HG03469 (cell line): Measurements from ENCODE around the gene PTPRD.

ENCODE experiments used
- ATAC-seq: cut with Tn5 transposase; IDR thresholded peaks from one replicate; pipeline ENCODE4 v1.9.1; 2021; ENCODE audit warnings: mild to moderate bottlenecking, moderate library complexity, moderate number of reproducible peaks; ENCODE audit not compliant: unreplicated experiment

The PTPRD gene

DNA sequence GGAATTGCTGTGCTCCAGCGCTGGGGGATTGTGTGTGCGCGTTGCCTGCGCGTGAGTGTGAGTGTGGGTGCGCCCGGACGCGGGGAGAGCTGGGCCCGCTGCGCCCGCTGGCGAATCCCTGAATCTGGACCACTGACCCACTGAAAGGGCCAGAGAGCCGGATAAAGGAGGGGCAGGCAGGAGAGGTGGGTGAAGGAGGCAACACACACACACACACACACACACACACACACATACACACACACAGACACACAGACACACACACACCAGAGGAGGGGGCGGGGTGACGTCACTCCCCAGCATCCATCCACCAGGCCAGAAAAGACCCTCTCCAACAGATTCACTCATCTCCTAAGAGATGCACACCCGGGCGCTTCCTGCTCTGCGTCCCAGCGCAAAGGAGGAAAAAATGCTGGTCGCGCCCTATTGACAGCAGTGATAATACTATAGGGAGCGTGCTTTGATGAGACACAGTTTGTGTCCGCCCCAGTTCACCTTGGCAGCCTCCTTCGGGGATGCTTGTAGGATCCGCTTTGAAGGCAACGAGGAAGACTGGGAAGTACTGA, 1754.1 kb downstream of the PTPRD start:
- no peak for ATAC-seq

DNA sequence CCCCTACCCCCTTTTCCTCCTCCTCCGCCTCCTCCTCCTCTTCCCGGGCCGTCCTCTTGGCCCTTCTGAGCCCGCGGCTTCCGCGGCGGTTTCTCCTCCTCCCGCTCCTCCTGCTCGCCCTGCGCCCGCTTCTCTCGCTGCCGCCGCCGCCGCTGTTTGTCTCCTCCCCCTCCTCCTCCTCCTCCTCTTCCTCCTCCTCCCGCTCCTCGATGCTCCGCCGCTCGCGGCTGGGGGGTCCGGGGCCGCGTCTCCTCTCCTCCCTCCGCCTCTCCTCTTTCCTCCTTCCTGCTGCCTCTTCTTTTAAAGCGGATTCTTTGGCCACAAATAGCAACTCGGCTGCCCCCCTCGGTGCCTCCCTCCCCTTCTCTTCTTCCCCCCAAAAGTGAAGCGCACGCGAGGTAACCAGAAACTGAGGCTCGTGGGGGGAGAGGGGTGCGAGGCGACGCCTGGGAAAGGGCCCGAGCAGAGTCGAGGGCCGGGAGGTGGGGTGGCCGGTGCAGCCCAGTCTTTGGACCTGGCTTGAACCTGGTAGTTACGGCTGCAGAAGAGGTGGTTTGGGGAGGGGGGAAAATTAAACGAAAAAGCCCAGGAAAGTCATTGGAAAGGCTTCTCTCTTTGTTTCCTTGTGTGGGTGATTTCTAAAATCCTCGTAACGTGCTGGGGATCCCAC, 1754.7 kb downstream of the PTPRD start:
- ATAC-seq = no peak

DNA sequence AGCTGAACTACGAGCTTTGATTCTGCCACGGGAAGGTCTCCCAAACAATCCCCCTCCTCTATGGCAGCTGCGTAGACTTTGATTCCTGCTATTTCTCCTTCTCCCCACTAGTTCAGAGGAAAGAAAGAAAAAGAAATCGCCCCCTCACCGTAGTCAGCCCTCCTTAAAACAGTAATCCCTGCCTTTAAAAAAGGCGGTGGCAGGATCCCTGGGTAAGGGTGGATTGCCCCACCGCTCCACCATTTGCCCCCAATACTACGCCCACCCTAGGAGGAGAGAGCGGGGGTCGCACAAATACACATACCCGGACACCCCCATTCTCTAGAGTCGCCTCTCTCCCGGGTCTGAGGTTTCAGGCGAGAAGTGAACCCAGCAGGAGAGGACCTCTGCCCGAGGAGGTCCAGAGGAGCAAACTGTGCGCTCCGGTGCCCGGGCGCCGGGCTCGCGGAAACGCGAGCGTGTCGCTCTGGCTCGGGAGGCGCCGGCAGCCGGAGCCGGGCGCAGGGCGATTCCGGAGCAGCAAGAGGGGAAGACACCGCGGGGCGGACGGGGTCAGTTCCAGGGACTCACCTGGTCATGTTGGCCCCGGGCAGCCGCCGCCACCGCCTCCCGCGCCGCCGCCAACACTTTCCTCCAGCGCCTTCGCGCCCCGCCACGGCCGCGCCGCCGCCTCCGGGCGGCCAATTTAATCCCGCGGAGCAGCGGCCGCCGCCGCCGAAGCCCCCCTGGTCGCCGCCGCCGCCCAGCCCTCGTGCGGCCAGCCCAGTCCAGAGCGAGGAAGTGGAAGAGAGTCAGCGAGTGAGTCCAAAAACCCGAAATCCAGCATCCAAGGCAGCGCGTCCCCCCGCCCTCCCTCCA, 1755.5 kb downstream of the PTPRD start:
- no peak for ATAC-seq

DNA sequence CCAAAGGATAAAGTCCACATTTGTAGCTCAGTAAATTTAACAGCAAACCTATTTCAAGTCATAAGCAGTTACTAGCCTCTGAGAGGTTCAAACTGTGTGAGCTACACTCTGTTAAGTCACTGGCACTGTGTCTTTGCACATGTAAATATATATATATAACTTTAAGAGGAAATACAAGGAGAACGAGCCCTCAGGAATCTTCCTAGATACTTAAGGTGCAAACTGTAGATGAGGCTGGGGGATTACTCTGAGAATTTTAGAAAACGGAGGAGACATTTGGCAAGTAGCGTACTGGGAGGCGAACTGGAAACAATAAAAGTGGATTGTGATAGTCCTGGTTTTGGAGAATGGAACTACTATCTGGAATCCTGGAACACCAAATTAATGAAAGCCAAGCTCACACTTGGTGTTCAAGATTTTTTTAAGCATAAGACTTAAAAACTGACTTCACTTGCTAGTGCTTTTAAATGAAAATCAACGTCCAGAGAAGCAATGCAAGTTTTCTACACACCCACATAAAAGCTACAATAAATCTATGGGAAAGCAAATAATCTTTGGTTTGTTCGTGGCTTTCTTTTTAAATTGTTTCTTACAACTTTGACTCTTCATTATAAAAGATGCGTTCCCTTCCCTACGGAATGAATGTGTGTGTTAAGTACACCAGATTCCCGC, 1756.3 kb downstream of the PTPRD start:
- no peak for ATAC-seq

DNA sequence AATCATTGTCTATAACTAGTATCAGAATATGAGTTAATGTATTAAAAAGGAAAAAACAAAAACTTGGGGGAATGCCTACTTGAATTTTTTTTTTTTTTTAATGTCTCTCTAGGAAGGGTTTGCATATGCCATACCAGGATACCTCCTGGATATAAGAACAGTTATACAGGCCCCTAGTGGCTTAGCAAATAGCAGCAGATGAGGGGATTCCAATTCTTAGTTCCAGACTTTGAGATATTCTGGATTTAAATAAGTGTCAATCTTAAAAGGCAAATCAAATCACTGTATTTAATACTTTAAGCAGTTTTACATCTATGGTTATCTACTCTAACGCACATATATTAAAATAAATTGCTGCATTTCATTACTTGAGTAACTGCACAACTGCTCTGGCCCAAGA, 1757.8 kb downstream of the PTPRD start:
- no peak for ATAC-seq

DNA sequence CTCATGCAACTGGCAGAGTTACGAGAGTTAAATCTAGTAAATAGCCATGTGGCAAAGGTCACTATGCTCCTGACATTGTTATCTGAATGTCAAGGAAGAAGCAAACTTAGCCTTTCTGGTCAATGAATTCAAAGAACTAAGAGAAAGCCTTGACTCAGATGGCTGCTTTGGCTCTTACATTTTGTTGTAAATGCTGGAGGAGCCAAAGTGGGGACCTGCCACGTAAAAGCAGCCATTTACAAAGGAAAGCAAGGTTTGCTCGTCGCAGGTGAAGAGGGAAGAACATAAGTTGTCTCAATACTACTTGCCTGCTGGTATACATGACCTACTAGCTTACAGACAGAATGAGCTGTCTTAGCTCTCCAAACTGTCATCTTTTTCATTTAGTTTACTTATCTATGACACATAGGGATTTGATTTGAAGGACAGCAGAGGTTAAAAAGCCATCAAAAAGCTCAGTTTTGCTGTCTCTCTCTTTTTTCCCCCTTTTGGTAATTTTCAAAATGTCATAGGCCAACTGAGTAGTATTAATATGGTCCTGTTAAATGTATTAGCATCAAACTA, 1760.4 kb downstream of the PTPRD start:
- ATAC-seq = no peak

DNA sequence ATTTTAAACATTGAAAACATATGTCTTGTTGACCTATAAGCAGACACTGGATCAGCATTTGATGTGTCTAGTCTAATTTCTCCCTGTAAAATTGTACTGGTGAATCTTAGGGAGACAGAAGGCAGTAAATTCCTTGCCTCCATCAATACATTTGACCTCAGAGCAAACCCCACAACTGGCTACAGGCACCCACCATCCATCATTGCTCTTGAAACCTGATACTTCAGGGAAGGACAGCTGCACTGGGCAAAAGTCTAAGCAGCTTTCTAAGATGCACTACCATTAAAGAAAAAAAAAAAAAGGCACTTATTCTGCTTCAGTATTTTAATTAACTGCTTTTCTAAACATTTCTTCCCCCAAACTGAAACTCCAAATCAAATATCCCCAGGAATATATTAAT, 1761.9 kb downstream of the PTPRD start:
- no peak for ATAC-seq

DNA sequence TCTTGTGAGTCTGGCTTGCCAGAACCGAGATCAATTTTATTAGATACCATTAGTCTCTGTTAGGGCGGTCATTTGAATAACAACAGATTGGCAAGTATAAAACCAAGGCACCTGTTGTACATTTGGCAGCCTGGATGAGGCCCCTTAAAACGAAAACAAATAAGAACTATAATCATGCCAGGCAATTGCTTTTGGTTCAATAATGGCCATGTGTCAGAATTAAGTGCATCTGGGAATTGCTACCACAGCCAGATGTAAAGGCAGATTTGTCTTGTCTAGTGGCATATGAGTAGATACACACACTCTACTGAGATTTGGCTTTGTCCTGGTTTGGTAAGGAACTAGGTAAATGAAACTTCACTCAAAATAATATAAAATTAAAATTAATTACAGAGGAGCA, 1767.0 kb downstream of the PTPRD start:
- ATAC-seq = no peak

DNA sequence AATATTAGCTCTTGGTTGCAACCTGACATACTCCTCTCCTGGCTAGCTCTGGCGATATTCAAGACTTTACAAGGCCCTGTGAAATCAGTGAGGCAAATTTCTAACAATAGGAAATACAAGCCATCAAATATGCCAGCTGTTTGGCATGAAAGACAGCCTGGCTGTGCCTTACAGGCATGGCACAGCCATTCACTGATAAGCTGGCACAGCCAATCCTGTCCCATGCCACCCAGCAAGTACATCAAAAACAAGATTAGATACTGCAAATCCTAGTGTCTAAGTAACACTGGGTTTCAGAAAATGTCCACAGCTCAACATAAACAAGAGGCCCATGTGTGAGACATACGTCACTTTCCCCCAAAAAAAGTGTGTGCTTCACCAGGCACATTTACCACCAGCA, 1767.4 kb downstream of the PTPRD start:
- no peak for ATAC-seq

DNA sequence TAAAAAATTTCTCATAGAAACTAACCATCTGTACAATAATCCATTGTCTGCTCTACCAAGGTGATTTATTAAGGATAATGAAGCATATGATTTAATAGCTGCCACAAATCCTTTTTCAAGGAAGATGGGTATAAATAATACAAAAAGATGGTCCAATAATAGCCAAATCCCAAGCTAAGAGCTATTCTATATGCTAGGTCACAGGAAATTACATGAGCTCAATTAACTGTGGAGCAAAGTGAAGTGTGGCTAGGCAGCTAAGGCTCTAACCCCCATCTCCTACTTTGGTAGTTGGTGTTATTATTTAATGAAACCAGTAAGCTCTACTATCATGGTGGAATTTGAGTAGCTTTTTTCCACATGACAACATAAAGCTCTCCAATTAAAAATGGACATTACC, 1768.3 kb downstream of the PTPRD start:
- ATAC-seq = no peak

DNA sequence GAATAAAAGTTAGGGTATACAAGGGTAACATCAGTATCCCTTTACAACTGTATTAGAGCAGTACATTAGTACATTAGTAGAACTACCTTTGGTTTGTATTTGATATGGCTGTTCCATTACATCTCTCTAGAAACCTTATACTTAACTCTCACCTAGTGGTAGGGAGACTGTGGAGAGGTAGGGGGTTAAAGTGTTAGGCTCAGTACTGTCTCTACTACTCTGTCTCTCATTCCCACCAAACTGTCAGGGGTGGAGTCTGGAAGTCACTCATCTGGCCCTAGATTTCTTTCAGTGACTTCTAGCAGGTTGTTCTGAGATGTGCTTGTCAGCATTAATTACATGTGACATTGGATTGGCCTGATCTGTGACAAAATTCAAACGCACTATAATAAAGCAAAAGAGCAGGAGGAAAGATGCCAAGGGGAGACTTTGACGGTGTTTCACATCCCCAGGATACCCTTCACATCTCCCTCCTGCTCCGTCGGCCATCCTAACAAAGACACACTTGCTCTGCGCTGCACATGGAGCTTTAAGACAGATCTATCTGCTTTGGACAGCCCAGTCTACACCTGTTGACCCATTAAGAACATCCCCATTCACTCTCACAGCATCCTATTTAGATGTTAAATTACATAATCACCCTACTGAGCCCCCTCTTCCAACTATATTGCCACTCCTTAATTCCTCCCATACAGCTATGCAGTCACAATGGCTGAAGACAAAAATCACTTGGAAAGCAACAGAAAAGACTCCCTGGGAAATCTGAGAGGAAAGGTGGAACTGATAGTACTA, 1770.2 kb downstream of the PTPRD start:
- no peak for ATAC-seq

DNA sequence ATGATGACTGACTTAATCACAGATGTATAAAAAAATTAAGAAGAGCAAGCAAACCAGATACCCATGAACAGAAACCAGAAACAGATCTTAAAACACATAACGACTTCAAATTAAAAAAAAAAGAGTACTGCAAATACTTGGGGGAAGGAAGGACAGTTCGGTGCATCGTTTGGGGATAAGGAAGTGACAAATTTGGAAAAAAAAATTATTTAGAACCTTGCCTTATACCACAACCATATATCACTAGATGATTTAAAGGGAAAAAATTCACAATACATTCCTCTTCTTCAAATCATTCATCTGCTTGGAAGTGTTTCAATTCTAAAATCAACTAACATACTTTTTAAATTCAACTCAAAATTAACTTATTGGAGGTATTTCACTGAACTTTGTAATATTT, 1774.7 kb downstream of the PTPRD start:
- no peak for ATAC-seq

DNA sequence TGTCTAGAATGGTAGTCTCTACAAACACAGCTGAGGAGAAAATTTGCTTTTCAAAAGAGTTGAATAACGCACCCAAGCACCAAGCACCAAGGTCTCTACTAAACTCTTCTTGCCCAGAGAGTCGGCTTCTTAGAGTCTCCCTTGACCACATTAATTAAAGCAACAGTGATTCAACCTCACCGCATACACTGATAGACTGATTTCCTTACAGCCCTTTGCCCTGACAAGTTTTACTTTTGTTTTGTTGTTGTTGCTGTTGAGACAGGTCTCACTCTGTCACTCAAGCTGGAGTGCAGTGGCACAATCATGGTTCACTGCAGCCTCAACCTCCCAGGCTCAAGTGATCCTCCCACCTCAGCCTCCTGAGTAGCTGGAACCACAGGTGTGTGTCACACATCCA, 1777.5 kb downstream of the PTPRD start:
- ATAC-seq = no peak

DNA sequence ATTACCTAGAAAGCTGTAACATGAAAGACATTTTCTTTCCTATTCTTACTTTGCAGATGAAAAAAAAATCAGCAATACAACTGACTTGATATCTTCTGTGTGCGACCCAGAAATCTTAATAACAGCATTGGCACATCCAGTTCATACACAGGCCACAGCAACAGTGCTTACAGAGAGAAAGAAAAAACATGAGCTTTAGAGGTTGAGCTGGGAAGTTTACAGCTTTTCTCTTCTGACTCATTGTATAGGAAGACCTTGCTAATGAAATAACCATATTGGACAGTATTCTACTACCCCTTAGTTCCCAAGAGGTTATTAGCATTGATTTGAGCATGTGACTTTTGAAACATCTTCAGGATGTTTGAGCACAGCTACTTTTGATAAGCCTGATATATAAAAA, 1779.8 kb downstream of the PTPRD start:
- ATAC-seq = no peak

DNA sequence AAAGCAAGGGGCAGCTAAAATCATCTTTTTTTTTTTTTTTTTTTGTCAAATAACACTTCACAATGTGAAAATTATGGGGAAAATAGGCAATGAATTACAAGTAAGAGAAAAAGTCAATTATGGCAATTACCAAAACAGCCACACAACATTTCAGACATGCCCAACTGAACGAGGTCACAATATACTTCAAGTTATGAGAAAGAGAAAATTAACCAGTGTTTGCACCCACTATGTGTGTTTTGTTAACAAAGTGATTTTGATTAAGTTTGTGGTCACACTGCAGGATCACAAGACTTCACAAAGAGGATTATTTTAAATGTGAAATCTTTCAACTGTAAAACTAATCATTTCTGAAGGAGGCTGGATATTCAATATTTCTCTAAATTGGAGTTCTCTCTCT, 1780.4 kb downstream of the PTPRD start:
- no peak for ATAC-seq

DNA sequence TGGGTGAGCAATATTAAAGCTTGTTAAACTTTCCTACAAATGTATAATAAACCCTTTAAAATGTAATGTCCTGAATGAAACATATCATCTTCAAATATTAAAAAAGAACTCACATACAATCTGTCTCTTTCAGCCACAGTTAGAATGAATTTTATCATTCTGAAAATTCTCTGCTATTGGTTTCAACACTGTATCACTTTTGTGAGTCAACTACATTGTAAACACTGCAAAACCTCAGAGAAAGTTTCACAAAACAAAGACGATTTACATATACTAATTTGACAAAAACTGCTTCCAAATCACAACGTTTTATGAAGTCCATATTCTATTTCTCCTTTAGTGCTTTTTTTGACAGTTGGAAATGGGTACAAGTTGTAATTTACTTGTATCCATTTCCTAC, 1781.2 kb downstream of the PTPRD start:
- no peak for ATAC-seq

DNA sequence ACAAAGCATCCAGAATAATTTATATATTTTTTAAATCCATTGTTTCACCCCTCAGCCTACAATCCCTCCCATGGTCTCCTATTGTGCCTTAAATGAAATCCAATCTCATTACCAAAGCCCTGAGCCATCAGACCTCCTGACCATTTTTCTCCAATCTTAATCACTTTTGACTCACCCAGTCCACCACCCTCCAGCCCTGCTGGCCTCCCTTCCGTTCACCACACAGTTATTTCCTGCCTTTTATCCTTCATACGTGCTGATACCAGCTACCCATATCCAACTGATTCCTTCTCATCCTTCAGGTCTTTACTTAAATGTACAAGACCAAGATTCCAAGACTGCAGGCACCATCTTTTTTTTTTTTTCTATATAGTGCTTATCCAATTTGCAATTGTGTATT, 1786.5 kb downstream of the PTPRD start:
- no peak for ATAC-seq

DNA sequence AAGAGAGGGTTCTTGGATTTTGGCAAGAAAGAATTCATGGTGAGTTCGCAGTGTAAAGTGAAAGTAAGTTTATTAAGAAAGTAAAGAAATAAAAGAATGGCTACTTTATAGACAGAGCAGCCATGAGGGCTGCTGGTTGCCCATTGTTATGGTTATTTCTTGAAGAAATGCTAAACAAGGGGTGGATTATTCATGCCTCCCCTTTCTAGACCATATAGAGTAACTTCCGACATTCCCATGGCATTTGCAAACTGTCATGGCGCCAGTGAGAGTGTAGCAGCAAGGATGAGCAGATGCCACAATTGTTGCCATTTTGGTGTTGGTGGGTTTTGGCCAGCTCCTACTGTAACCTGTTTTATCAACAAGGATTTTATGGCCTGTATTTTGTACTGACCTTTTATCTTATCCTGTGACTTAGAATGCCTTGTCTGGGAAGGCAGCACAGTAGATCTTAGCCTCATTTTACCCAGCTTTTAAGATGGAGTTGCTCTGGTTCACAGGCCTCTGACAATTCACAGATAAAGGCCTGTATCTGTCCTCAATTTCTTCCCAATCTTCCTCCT, 1787.1 kb downstream of the PTPRD start:
- no peak for ATAC-seq

DNA sequence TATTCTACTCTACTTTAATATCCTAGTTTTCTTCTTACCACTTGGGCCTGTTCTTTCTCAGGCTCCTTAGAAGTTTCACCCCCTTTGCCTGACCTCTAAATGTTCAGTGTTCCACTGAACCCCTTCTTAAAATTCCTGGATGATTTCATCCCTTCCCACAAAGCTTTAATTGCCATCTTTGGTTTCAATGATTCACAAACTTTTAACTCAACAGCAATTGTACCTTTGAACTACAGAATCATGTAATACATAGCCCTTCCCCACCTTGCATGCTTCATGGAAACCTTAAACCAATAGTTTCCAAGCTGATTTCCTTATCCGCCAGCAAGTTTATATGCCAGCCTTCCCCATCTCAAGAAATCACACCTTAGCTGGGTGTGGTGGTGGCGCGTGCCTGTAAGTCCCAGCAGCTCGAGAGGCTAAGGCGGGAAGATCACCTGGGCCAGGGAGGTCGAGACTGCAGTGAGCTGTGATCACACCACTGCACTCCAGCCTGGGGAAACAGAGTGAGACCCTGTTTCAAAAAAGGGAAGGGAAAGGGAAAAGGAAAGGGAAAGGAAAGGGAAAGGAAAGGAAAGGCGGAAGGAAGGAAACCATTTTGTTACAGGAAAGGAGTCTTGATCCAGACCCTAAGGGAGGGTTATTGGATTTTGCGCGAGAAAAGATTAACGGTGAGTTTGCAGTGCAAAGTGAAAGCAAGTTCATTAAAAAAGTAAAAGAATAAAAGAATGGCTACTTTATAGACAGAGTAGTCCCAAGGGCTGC, 1789.5 kb downstream of the PTPRD start:
- ATAC-seq = no peak

DNA sequence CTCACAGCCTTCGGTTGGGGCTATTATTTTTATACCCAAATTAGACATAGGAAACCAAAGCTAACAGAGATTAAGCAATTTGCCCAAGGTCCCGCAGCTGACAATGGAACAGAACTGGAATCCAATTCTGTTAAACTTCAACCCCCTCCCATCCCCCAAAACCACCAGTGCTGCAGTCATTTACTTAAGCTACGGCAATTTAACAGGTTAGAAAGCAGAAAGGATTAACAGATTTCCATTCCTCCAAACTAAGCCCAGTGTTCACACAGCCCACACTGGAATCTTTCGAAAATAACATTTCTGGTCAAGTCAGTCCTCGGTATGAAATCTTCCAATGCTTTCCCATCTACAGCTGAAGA, 1790.2 kb downstream of the PTPRD start:
- no peak for ATAC-seq
